Testis (tissue), 3 donors: Measurements from ENCODE around the gene ITGB4. TPM values are rescaled to one million over a fixed set of nuclear protein-coding genes. Genes with fewer than 3 reads are reported as not detected.

Experiments
- DNase-seq: peaks from one replicate; pipeline ENCODE4 v3.0.0-alpha.2; 2019
- H3K27ac ChIP-seq, 2 donors: fragments of 200-600 bp; sonication (generic); one replicate each; pipeline ENCODE4 v1.5.1; 2019
- H3K27me3 ChIP-seq: fragments of 200-600 bp; sonication (generic); one replicate; pipeline ENCODE4 v1.5.1; 2019
- H3K36me3 ChIP-seq: fragments of 200-600 bp; sonication (generic); one replicate; pipeline ENCODE4 v1.5.1; 2017; ENCODE audit warnings: low read depth; ENCODE audit errors: missing control alignments
- H3K4me1 ChIP-seq: fragments of 200-600 bp; sonication (generic); one replicate; pipeline ENCODE4 v1.5.1; 2019
- H3K4me3 ChIP-seq, 2 donors: fragments of 200-600 bp; sonication (generic); one replicate each; pipeline ENCODE4 v1.5.1; 2017 to 2019
- H3K9me3 ChIP-seq: fragments of 200-600 bp; sonication (generic); one replicate; pipeline ENCODE4 v1.5.1; 2017
- CTCF ChIP-seq, 3 experiments: fragments of 450-650 bp in 2 of 3; fragments of 200-600 bp in 1 of 3; sonication (generic) in 1 of 3; IDR thresholded peaks; one replicate each; pipeline ENCODE4 v1.5.1; 2016 to 2019; ENCODE audit warnings: antibody characterized with exemption in 3 of 3, mild to moderate bottlenecking in 2 of 3, moderate library complexity in 1 of 3
- POLR2A ChIP-seq: fragments of 450-650 bp; IDR thresholded peaks from one replicate; pipeline ENCODE4 v1.6.1; 2017; ENCODE audit warnings: antibody characterized with exemption, mild to moderate bottlenecking, moderate library complexity
- WGBS, 2 donors: methylation state at CpG; one replicate each; pipeline ENCODE4 v1.1.5; 2018; 5-methylcytosine and 5-hydroxymethylcytosine counted together
- intact Hi-C: fragments of 100-400 bp; cut with DNase I; formaldehyde crosslinking; loops from one replicate; pipeline ENCODE4 v1.15.1; 2023; ENCODE audit warnings: low total_unique reads
- polyA plus RNA-seq: library from polyadenylated mRNA; stranded (reverse); fragments of 350-450 nt; fragmentation: Illumina TruSeq; extraction: RNeasy Lipid Tissue Mini Kit (QIAGEN cat#74804); gene quantifications from one replicate; pipeline ENCODE4 v1.2.3, GENCODE V29; 2014; ENCODE audit warnings: low read depth, low replicate concordance; ENCODE audit not compliant: insufficient read depth
- total RNA-seq, 2 donors: library from RNA; depleted of rRNA; stranded (reverse); fragments of >200 nt; gene quantifications; one replicate each; pipeline ENCODE4 v1.2.3, GENCODE V29; 2016

Gene ITGB4
- total and polyA plus RNA-seq, 3 donors from 2014 or later = 7.6 to 16.4 (median 11.6) TPM

- H3K36me3 ChIP-seq = no peaks in the 10 kb centered on the region
- 91 to 97% methylated on average over 3 to 31 of the region's 31 CpGs for WGBS, 2 donors
Observed at GRCh38 chr17:75731716-75732498, 10.6 kb downstream of the ITGB4 start.

GRCh38 chr17:75733471-75733870 lies 12.2 kb downstream of the ITGB4 start:
- intact Hi-C loops = no loop called here

More at GRCh38 chr17:75731716-75732498, 10.6 kb downstream of the ITGB4 start:
- H3K4me3 ChIP-seq = no peak overlapping the region
- H3K9me3 ChIP-seq = no peaks in the 10 kb centered on the region
- no peak for DNase-seq
- no peaks in the 10 kb centered on the region for H3K27me3 ChIP-seq
- intact Hi-C loops = no loop called here
- no peak for TF ChIP-seq POLR2A
- TF ChIP-seq CTCF (IDR thresholded peaks at IDR 0.05) = no peak
- H3K27ac ChIP-seq = no peak overlapping the region
- H3K4me1 ChIP-seq = no peaks in the 10 kb centered on the region

GRCh38 chr17:75734674-75735294 lies 13.5 kb downstream of the ITGB4 start:
- 68 to 70% methylated on average over 4 of the region's 4 CpGs for WGBS, 2 donors
- Histone ChIP-seq H3K36me3 (no peaks in the 10 kb centered on the region), H3K4me1 (no peaks in the 10 kb centered on the region), H3K27ac (no peak overlapping the region), H3K27me3 (no peaks in the 10 kb centered on the region), H3K4me3 (no peak overlapping the region), H3K9me3 (no peaks in the 10 kb centered on the region)
- DNase-seq = no peak
- intact Hi-C loops = no loop called here
- TF ChIP-seq POLR2A = no peak
- TF ChIP-seq CTCF (IDR thresholded peaks at IDR 0.05) = no peak

More at GRCh38 chr17:75733471-75733870, 12.2 kb downstream of the ITGB4 start:
- H3K4me1 ChIP-seq = no peaks in the 10 kb centered on the region
- H3K4me3 ChIP-seq = no peak overlapping the region
- WGBS, 2 donors = 91% methylated on average over 11 to 18 of the region's 18 CpGs
- H3K27me3 ChIP-seq = no peaks in the 10 kb centered on the region
- TF ChIP-seq POLR2A = no peak
- TF ChIP-seq CTCF (IDR thresholded peaks at IDR 0.05) = no peak
- no peak for DNase-seq
- no peak overlapping the region for H3K27ac ChIP-seq
- no peaks in the 10 kb centered on the region for H3K9me3 ChIP-seq
- no peaks in the 10 kb centered on the region for H3K36me3 ChIP-seq

GRCh38 chr17:75736173-75736835 lies 15.0 kb downstream of the ITGB4 start:
- intact Hi-C loops = no loop called here
- no peak for DNase-seq
- 89 to 91% methylated on average over 26 of the region's 26 CpGs for WGBS, 2 donors

More at GRCh38 chr17:75736173-75736835, 15.0 kb downstream of the ITGB4 start:
- no peaks in the 10 kb centered on the region for H3K27me3 ChIP-seq
- TF ChIP-seq CTCF (IDR thresholded peaks at IDR 0.05) (no peak), POLR2A (no peak)
- H3K27ac ChIP-seq = no peak overlapping the region
- H3K4me1 ChIP-seq = no peaks in the 10 kb centered on the region
- no peaks in the 10 kb centered on the region for H3K9me3 ChIP-seq
- H3K4me3 ChIP-seq = no peak overlapping the region
- H3K36me3 ChIP-seq = no peaks in the 10 kb centered on the region
